Measurements from ENCODE around the gene LCORL. TPM values are rescaled to one million over a fixed set of nuclear protein-coding genes. Genes with fewer than 3 reads are reported as not detected.

The LCORL gene
- polyA plus RNA-seq, 2 of the 4 experiments (the other 2 are of a cell fraction), result 6.4 to 9.7 TPM

- no peak for ATAC-seq
- CTCF ChIA-PET, result no interaction called here
- H3K9me3 ChIP-seq, result no peaks in the 10 kb centered on the region
- 39% methylated on average over 1 of the region's 1 CpG for WGBS (ENCODE audit: missing lambda C conversion rate)
- FAIRE-seq, result no peak
- POLR2A ChIA-PET, result no interaction called here
- H3K4me3 ChIP-seq, result no peak overlapping the region
- no peaks in the 10 kb centered on the region for H3K4me1 ChIP-seq
- no peak for DNase-seq (ENCODE audit: low read depth in 1 of 2, low spot score in 1 of 2)
- TF ChIP-seq PBX3 (IDR thresholded peaks at IDR 0.05), result no peak
- peak; percentile 53; the same call in 1 of the 2 replicates for TF ChIP-seq NFE2L2 (conservative IDR thresholded peaks at IDR 0.05; ENCODE audit: low read length)
- no peak for TF ChIP-seq EP300 (IDR thresholded peaks at IDR 0.05)
- H3K4me2 ChIP-seq, result no peak overlapping the region
- no peak overlapping the region for H3K27ac ChIP-seq
Measured at GRCh38 chr4:18052158-18052557, 30.6 kb upstream of the LCORL start.

DNA sequence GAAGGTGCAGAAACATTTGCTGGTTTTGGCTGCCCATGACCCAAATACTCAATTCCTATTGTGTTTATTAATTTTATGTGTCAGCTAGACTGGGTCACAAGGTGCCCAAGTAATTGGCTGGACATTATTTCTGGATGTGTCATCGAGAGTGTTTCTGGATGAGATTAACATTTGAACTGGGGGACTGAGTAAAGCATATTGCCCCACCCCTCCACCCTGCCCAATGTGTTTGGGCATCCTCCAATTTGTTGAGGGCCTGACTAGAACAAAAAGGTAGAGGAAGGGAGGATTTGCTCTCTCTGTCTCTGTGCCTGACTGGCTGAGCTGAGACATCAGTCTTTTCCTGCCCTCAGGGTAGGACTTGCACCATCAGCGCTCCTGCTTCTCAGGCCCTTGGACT is 29.7 kb upstream of the LCORL start:
- no peak for FAIRE-seq
- no peak overlapping the region for H3K4me3 ChIP-seq
- no peak overlapping the region for H3K27ac ChIP-seq
- DNase-seq (ENCODE audit: low read depth in 1 of 2, low spot score in 1 of 2), result no peak
- POLR2A ChIA-PET, result no interaction called here
- ATAC-seq, result no peak
- 31% methylated on average over 2 of the region's 2 CpGs for WGBS (ENCODE audit: missing lambda C conversion rate)
- CTCF ChIA-PET, result no interaction called here
- H3K4me2 ChIP-seq, result no peak overlapping the region
- TF ChIP-seq GATA3 (IDR thresholded peaks at IDR 0.05; ENCODE audit: borderline replicate concordance), result no peak
- no peak for TF ChIP-seq ZSCAN20 (CRISPR knock-in tag; IDR thresholded peaks at IDR 0.05)
- no peak for TF ChIP-seq POLR2A (IDR thresholded peaks at IDR 0.05; ENCODE audit: low read length)
- no peak for TF ChIP-seq JUN (IDR thresholded peaks at IDR 0.05)
- no peak for TF ChIP-seq RCOR1 (IDR thresholded peaks at IDR 0.05; ENCODE audit: low read depth, low read length)
- no peak for TF ChIP-seq SMC3 (IDR thresholded peaks at IDR 0.05)
- TF ChIP-seq MYC (IDR thresholded peaks at IDR 0.05; ENCODE audit: borderline replicate concordance, low read length), result no peak
- no peak for TF ChIP-seq CHD2 (IDR thresholded peaks at IDR 0.05; ENCODE audit: low read length, partially characterized antibody)
- no peak for TF ChIP-seq MAFK (IDR thresholded peaks at IDR 0.05; ENCODE audit: partially characterized antibody)
- TF ChIP-seq, protein P1, sequence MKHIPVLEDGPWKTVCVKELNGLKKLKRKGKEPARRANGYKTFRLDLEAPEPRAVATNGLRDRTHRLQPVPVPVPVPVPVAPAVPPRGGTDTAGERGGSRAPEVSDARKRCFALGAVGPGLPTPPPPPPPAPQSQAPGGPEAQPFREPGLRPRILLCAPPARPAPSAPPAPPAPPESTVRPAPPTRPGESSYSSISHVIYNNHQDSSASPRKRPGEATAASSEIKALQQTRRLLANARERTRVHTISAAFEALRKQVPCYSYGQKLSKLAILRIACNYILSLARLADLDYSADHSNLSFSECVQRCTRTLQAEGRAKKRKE (CRISPR knock-in tag; IDR thresholded peaks at IDR 0.05; ENCODE audit: low read depth), result no peak
- no peak for TF ChIP-seq HOXB5 (CRISPR knock-in tag; IDR thresholded peaks at IDR 0.05)
- no peak for TF ChIP-seq TFCP2L1 (CRISPR knock-in tag; IDR thresholded peaks at IDR 0.05)
- no peaks in the 10 kb centered on the region for H3K9me3 ChIP-seq
- H3K4me1 ChIP-seq, result no peaks in the 10 kb centered on the region

DNA sequence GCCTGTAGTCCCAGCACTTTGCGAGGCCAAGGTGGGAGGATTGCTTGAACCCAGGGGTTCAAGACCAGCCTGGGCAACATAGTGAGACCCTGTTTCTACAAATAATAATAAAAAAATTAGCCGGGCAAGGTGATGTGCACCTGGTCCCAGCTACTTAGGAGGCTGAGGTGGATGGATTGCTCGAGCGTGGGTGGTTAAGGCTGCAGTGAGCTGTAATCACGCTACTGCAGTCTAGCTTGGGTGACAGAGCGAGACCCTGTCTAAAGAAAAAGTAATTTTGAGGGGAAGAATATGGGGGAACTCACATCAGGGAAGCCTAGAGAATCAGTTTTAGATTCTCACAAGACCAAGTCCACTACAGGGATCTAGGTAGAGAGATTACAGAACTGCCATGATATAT is 28.9 kb upstream of the LCORL start:
- ChIA-PET CTCF (no interaction called here), POLR2A (no interaction called here)
- ATAC-seq (no peak), FAIRE-seq (no peak), DNase-seq (ENCODE audit: low read depth in 1 of 2, low spot score in 1 of 2) (no peak)
- TF ChIP-seq MYC (IDR thresholded peaks at IDR 0.05; ENCODE audit: borderline replicate concordance, low read length), result no peak
- no peak for TF ChIP-seq HOXA7 (CRISPR knock-in tag; IDR thresholded peaks at IDR 0.05)
- no peak for TF ChIP-seq RAD21 (conservative IDR thresholded peaks at IDR 0.05 in 1 of 2, IDR thresholded peaks at IDR 0.05 in 1 of 2)
- no peak for TF ChIP-seq CTCF (IDR thresholded peaks at IDR 0.05)
- TF ChIP-seq, protein P2, sequence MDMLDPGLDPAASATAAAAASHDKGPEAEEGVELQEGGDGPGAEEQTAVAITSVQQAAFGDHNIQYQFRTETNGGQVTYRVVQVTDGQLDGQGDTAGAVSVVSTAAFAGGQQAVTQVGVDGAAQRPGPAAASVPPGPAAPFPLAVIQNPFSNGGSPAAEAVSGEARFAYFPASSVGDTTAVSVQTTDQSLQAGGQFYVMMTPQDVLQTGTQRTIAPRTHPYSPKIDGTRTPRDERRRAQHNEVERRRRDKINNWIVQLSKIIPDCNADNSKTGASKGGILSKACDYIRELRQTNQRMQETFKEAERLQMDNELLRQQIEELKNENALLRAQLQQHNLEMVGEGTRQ (IDR thresholded peaks at IDR 0.05), result no peak
- TF ChIP-seq FOXS1 (CRISPR knock-in tag; IDR thresholded peaks at IDR 0.05), result no peak
- no peaks in the 10 kb centered on the region for H3K9me3 ChIP-seq
- no peak overlapping the region for H3K27ac ChIP-seq
- no peaks in the 10 kb centered on the region for H3K4me1 ChIP-seq
- 28% methylated on average over 6 of the region's 6 CpGs for WGBS (ENCODE audit: missing lambda C conversion rate)
- H3K4me3 ChIP-seq, result no peak overlapping the region
- H3K4me2 ChIP-seq, result no peak overlapping the region

Data from A549 (cell line).